Calu3 (cell line): ENCODE results near the gene CRACDL. TPM values are rescaled to one million over a fixed set of nuclear protein-coding genes. Genes with fewer than 3 reads are reported as not detected.

ENCODE experiments used
- BruUV-seq: library from RNA; stranded (reverse); fragments of 400-500 nt; replicated peaks from 2 replicates; lab custom pipeline; 2021; lab: Mats Ljungman, UMichigan
- CTCF ChIA-PET: fragments of 300-600 bp; sonication (Branson Sonifier 250); formaldehyde crosslinking; loops from one replicate; lab custom pipeline; 2022; ENCODE audit warnings: antibody characterized with exemption; lab: Charles Lee
- DNase-seq: peaks from one replicate; pipeline ENCODE4 v3.0.0; 2022
- H3K27ac Mint-ChIP-seq: one replicate; pipeline ENCODE4 v1.8.0; 2022; ENCODE audit warnings: mixed read lengths; ENCODE audit not compliant: unreplicated experiment
- H3K27me3 Mint-ChIP-seq: one replicate; pipeline ENCODE4 v1.8.0; 2022; ENCODE audit warnings: mixed read lengths; ENCODE audit not compliant: unreplicated experiment
- H3K36me3 Mint-ChIP-seq: one replicate; pipeline ENCODE4 v1.8.0; 2022; ENCODE audit warnings: mild to moderate bottlenecking, moderate library complexity, mixed read lengths; ENCODE audit not compliant: insufficient read depth, unreplicated experiment
- H3K4me1 Mint-ChIP-seq: one replicate; pipeline ENCODE4 v1.8.0; 2022; ENCODE audit warnings: mild to moderate bottlenecking, low read depth, mixed read lengths; ENCODE audit not compliant: unreplicated experiment
- H3K4me3 Mint-ChIP-seq: one replicate; pipeline ENCODE4 v1.8.0; 2022; ENCODE audit warnings: mild to moderate bottlenecking, low read depth, moderate library complexity, mixed read lengths; ENCODE audit not compliant: unreplicated experiment
- H3K9me3 Mint-ChIP-seq: one replicate; pipeline ENCODE4 v1.8.0; 2022; ENCODE audit warnings: low read depth, mixed read lengths; ENCODE audit not compliant: unreplicated experiment
- CTCF ChIP-seq: fragments of 200-600 bp; IDR thresholded peaks from one replicate; pipeline ENCODE4 v1.8.0; 2022; ENCODE audit warnings: antibody characterized with exemption; ENCODE audit not compliant: unreplicated experiment
- intact Hi-C: fragments of 100-400 bp; cut with micrococcal nuclease; formaldehyde crosslinking; loops from one replicate; pipeline ENCODE4 v1.10.0; 2022; ENCODE audit not compliant: unreplicated experiment
- total RNA-seq: library from RNA; stranded (reverse); gene quantifications from 2 replicates; pipeline ENCODE4 v1.2.3, GENCODE V29; 2022

The CRACDL gene
- total RNA-seq, 1 experiment from 2014 or later, result 16.2 TPM

GRCh38 chr2:98763209-98763951 lies 172.6 kb downstream of the CRACDL start:
- Mint-ChIP-seq H3K4me1 (peaks cover 42% of the 10 kb centered on the region), H3K36me3 (no peaks in the 10 kb centered on the region), H3K27ac (no peak overlapping the region), H3K9me3 (no peaks in the 10 kb centered on the region), H3K27me3 (no peaks in the 10 kb centered on the region), H3K4me3 (no peak overlapping the region)
- no TSS peak for BruUV-seq
- TF ChIP-seq CTCF, result no peak
- CTCF ChIA-PET, result no interaction called here
- DNase-seq, result no peak
- intact Hi-C loops, result no loop called here

GRCh38 chr2:98761909-98762308 lies 174.1 kb downstream of the CRACDL start:
- no TSS peak for BruUV-seq
- DNase-seq, result no peak
- CTCF ChIA-PET, result interaction anchor here (0.5 to 0.6 kb wide), 2 partner anchors 13 to 92 kb away, joined by 3 to 4 read pairs; no protein-coding TSS in a partner anchor
- no peaks in the 10 kb centered on the region for H3K9me3 Mint-ChIP-seq
- H3K27me3 Mint-ChIP-seq, result no peaks in the 10 kb centered on the region
- no peak overlapping the region for H3K27ac Mint-ChIP-seq
- peaks cover 43% of the 10 kb centered on the region for H3K4me1 Mint-ChIP-seq
- no peak overlapping the region for H3K4me3 Mint-ChIP-seq
- peaks cover 8% of the 10 kb centered on the region for H3K36me3 Mint-ChIP-seq
- TF ChIP-seq CTCF, result no peak
- intact Hi-C loops, result no loop called here

- no peaks in the 10 kb centered on the region for H3K27me3 Mint-ChIP-seq
- H3K27ac Mint-ChIP-seq, result no peak overlapping the region
- BruUV-seq, result no TSS peak
- intact Hi-C loops, result no loop called here
- TF ChIP-seq CTCF, result no peak
- CTCF ChIA-PET, result interaction anchor here (0.5 to 0.7 kb wide), 4 partner anchors 12 to 1003 kb away, joined by 3 to 5 read pairs (median 4); no protein-coding TSS in a partner anchor
- H3K36me3 Mint-ChIP-seq, result peaks cover 8% of the 10 kb centered on the region
- H3K4me1 Mint-ChIP-seq, result peaks cover 38% of the 10 kb centered on the region
- DNase-seq, result peak; percentile 17
- no peak overlapping the region for H3K4me3 Mint-ChIP-seq
- no peaks in the 10 kb centered on the region for H3K9me3 Mint-ChIP-seq
These were observed 174.7 kb downstream of the CRACDL start for GRCh38 chr2:98761267-98761781.

GRCh38 chr2:98759827-98760625 lies 176.0 kb downstream of the CRACDL start:
- Mint-ChIP-seq H3K27ac (no peak overlapping the region), H3K27me3 (no peaks in the 10 kb centered on the region), H3K36me3 (peaks cover 8% of the 10 kb centered on the region), H3K9me3 (no peaks in the 10 kb centered on the region), H3K4me1 (peaks cover 32% of the 10 kb centered on the region), H3K4me3 (no peak overlapping the region)
- CTCF ChIA-PET, result no interaction called here
- no TSS peak for BruUV-seq
- no peak for DNase-seq
- no peak for TF ChIP-seq CTCF
- intact Hi-C loops, result no loop called here
